Measurements from ENCODE around the gene CRACR2A. TPM values are rescaled to one million over a fixed set of nuclear protein-coding genes. Genes with fewer than 3 reads are reported as not detected.

The CRACR2A gene
- total RNA-seq, 1 experiment from 2014 or later: 0.92 TPM

DNA sequence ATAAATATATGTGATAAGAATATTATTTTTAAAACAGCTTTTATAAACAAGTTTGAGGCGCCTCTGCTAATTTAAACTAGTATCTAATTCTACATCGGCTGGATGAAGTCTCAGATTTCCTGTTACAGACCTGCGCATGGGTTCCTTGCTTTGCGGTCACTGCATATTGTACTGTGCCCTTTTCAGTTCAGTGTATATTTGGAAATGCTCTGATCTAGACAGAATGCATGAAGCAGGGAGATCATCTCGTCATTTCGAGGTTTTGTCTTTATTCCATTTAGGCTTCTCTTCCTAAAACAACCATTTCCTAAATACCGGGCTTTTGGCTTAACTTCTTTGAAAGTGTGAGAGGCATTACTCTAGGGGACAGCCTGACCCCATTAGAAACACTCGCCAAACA is 25.6 kb downstream of the CRACR2A start:
- ChIA-PET CTCF (no interaction called here), POLR2A (no interaction called here)
- H3K27me3 ChIP-seq (ENCODE audit: control insufficient read depth, insufficient read depth, low read length): no peaks in the 10 kb centered on the region
- no peaks in the 10 kb centered on the region for H3K9me3 ChIP-seq (ENCODE audit: control insufficient read depth, insufficient read depth, low read depth, low read length)
- no peaks in the 10 kb centered on the region for H3K4me1 ChIP-seq (ENCODE audit: control insufficient read depth, insufficient read depth, low read length)
- no peaks in the 10 kb centered on the region for H3K36me3 ChIP-seq (ENCODE audit: control insufficient read depth, insufficient read depth, low read length)
- no peak for TF ChIP-seq POLR2AphosphoS5 (IDR thresholded peaks at IDR 0.05; ENCODE audit: low read depth, low read length)
- TF ChIP-seq SIN3A (IDR thresholded peaks at IDR 0.05; ENCODE audit: borderline replicate concordance, insufficient read depth, low read depth, low read length): no peak
- TF ChIP-seq, protein P1, sequence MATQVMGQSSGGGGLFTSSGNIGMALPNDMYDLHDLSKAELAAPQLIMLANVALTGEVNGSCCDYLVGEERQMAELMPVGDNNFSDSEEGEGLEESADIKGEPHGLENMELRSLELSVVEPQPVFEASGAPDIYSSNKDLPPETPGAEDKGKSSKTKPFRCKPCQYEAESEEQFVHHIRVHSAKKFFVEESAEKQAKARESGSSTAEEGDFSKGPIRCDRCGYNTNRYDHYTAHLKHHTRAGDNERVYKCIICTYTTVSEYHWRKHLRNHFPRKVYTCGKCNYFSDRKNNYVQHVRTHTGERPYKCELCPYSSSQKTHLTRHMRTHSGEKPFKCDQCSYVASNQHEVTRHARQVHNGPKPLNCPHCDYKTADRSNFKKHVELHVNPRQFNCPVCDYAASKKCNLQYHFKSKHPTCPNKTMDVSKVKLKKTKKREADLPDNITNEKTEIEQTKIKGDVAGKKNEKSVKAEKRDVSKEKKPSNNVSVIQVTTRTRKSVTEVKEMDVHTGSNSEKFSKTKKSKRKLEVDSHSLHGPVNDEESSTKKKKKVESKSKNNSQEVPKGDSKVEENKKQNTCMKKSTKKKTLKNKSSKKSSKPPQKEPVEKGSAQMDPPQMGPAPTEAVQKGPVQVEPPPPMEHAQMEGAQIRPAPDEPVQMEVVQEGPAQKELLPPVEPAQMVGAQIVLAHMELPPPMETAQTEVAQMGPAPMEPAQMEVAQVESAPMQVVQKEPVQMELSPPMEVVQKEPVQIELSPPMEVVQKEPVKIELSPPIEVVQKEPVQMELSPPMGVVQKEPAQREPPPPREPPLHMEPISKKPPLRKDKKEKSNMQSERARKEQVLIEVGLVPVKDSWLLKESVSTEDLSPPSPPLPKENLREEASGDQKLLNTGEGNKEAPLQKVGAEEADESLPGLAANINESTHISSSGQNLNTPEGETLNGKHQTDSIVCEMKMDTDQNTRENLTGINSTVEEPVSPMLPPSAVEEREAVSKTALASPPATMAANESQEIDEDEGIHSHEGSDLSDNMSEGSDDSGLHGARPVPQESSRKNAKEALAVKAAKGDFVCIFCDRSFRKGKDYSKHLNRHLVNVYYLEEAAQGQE (IDR thresholded peaks at IDR 0.05; ENCODE audit: insufficient read depth in 1 of 2, low read depth in 2 of 2, low read length in 1 of 2): no peak
- TF ChIP-seq, protein P2, sequence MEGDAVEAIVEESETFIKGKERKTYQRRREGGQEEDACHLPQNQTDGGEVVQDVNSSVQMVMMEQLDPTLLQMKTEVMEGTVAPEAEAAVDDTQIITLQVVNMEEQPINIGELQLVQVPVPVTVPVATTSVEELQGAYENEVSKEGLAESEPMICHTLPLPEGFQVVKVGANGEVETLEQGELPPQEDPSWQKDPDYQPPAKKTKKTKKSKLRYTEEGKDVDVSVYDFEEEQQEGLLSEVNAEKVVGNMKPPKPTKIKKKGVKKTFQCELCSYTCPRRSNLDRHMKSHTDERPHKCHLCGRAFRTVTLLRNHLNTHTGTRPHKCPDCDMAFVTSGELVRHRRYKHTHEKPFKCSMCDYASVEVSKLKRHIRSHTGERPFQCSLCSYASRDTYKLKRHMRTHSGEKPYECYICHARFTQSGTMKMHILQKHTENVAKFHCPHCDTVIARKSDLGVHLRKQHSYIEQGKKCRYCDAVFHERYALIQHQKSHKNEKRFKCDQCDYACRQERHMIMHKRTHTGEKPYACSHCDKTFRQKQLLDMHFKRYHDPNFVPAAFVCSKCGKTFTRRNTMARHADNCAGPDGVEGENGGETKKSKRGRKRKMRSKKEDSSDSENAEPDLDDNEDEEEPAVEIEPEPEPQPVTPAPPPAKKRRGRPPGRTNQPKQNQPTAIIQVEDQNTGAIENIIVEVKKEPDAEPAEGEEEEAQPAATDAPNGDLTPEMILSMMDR (IDR thresholded peaks at IDR 0.05): no peak
- no peak for TF ChIP-seq TCF7L2 (IDR thresholded peaks at IDR 0.05; ENCODE audit: low read depth, low read length)
- BruUV-seq (replicated peaks): no TSS peak
- H3K27ac ChIP-seq (ENCODE audit: low read length): no peak overlapping the region
- DNase-seq (ENCODE audit: low read depth, low spot score) (no peak), ATAC-seq (no peak)
- no peak overlapping the region for H3K4me3 ChIP-seq (ENCODE audit: low read depth in 2 of 2, low read length in 2 of 2)
- intact Hi-C loops (cut with micrococcal nuclease; ENCODE audit: unreplicated experiment): no loop called here
- in situ Hi-C loops (cut with HindIII; ENCODE audit: low pct_unique_long_range_greater_than_20kb, low sequenced_read_pairs): no loop called here

DNA sequence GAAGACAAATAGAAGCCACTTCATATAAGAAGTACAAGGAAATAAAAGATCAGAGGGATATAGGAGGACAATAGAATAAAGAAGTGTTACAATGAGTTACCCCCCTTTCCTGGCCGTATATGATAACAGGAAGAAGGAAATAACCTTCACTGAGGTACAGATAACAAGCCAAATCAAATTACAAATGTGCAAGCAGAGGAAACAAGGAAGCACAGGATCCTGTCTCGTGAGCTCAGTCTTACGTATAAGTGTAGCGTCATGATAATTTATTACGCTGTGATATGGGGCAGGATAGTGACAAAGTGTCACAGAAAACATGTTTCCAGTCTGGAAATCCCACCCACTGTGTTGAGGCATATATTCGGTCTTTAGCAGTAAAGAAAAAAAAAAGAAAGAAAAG is 26.5 kb downstream of the CRACR2A start:
- ATAC-seq (no peak), DNase-seq (ENCODE audit: low read depth, low spot score) (no peak)
- intact Hi-C loops (cut with micrococcal nuclease; ENCODE audit: unreplicated experiment) (no loop called here), in situ Hi-C loops (cut with HindIII; ENCODE audit: low pct_unique_long_range_greater_than_20kb, low sequenced_read_pairs) (no loop called here)
- no TSS peak for BruUV-seq (replicated peaks)
- H3K27me3 ChIP-seq (ENCODE audit: control insufficient read depth, insufficient read depth, low read length): no peaks in the 10 kb centered on the region
- H3K9me3 ChIP-seq (ENCODE audit: control insufficient read depth, insufficient read depth, low read depth, low read length): no peaks in the 10 kb centered on the region
- no peaks in the 10 kb centered on the region for H3K36me3 ChIP-seq (ENCODE audit: control insufficient read depth, insufficient read depth, low read length)
- TF ChIP-seq POLR2AphosphoS5 (IDR thresholded peaks at IDR 0.05; ENCODE audit: low read depth, low read length) (no peak), SIN3A (IDR thresholded peaks at IDR 0.05; ENCODE audit: borderline replicate concordance, insufficient read depth, low read depth, low read length) (no peak), TCF7L2 (IDR thresholded peaks at IDR 0.05; ENCODE audit: low read depth, low read length) (no peak)
- TF ChIP-seq, protein P1 (IDR thresholded peaks at IDR 0.05; ENCODE audit: insufficient read depth in 1 of 2, low read depth in 2 of 2, low read length in 1 of 2): no peak
- TF ChIP-seq, protein P2 (IDR thresholded peaks at IDR 0.05): no peak
- POLR2A ChIA-PET: no interaction called here
- H3K27ac ChIP-seq (ENCODE audit: low read length): no peak overlapping the region
- H3K4me1 ChIP-seq (ENCODE audit: control insufficient read depth, insufficient read depth, low read length): no peaks in the 10 kb centered on the region
- CTCF ChIA-PET: no interaction called here
- no peak overlapping the region for H3K4me3 ChIP-seq (ENCODE audit: low read depth in 2 of 2, low read length in 2 of 2)

All from Panc1 (cell line).